H9 (cell line): ENCODE data around the gene MAST4. TPM values are rescaled to one million over a fixed set of nuclear protein-coding genes. Genes with fewer than 3 reads are reported as not detected.

Source experiments
- DNase-seq: peaks from one replicate; pipeline ENCODE4 v3.0.0-alpha.2; 2017
- H2AFZ ChIP-seq: one replicate; pipeline ENCODE4 v1.6.1; 2013; ENCODE audit warnings: mild to moderate bottlenecking, low read length, control low read depth, moderate library complexity
- H2AK5ac ChIP-seq: 2 replicates; pipeline ENCODE4 v1.6.1; 2013; ENCODE audit warnings: low read length, control low read depth, mixed read lengths; ENCODE audit not compliant: insufficient read length
- H2BK120ac ChIP-seq: one replicate; pipeline ENCODE4 v1.6.1; 2013; ENCODE audit warnings: low read depth, mild to moderate bottlenecking, low read length, control low read depth, inconsistent platforms; ENCODE audit not compliant: poor library complexity, severe bottlenecking
- H2BK12ac ChIP-seq: 2 replicates; pipeline ENCODE4 v1.6.1; 2013; ENCODE audit warnings: low read length, control low read depth, mixed read lengths, low read depth; ENCODE audit not compliant: insufficient read length
- H2BK15ac ChIP-seq: 2 replicates; pipeline ENCODE4 v1.6.1; 2013; ENCODE audit warnings: low read depth, low read length, control low read depth
- H2BK20ac ChIP-seq: one replicate; pipeline ENCODE4 v1.6.1; 2013; ENCODE audit warnings: low read depth, mild to moderate bottlenecking, low read length, control low read depth, inconsistent platforms; ENCODE audit not compliant: poor library complexity, severe bottlenecking
- H2BK5ac ChIP-seq: 2 replicates; pipeline ENCODE4 v1.6.1; 2013; ENCODE audit warnings: low read length, control low read depth, mixed read lengths; ENCODE audit not compliant: insufficient read length
- H3K14ac ChIP-seq: 2 replicates; pipeline ENCODE4 v1.6.1; 2013; ENCODE audit warnings: low read length, control low read depth; ENCODE audit not compliant: insufficient read depth
- H3K18ac ChIP-seq: 2 replicates; pipeline ENCODE4 v1.6.1; 2013; ENCODE audit warnings: low read depth, mild to moderate bottlenecking, mixed read lengths, low read length, control low read depth; ENCODE audit not compliant: insufficient read length
- H3K23ac ChIP-seq: 2 replicates; pipeline ENCODE4 v1.6.1; 2013; ENCODE audit warnings: low read length, control low read depth, mixed read lengths, low read depth; ENCODE audit not compliant: insufficient read length
- H3K23me2 ChIP-seq: 2 replicates; pipeline ENCODE4 v1.6.1; 2013; ENCODE audit warnings: low read depth, mild to moderate bottlenecking, mixed read lengths, low read length, control low read depth; ENCODE audit not compliant: insufficient read length, poor library complexity, severe bottlenecking
- H3K27ac ChIP-seq: 2 replicates; pipeline ENCODE4 v1.5.1; 2013; ENCODE audit warnings: low read length, control low read depth, mixed read lengths, low read depth; ENCODE audit not compliant: insufficient read length
- H3K27me3 ChIP-seq: 2 replicates; pipeline ENCODE4 v1.6.1; 2013; ENCODE audit warnings: low read length, control low read depth, inconsistent platforms; ENCODE audit not compliant: insufficient read depth
- H3K4ac ChIP-seq: 2 replicates; pipeline ENCODE4 v1.6.1; 2013; ENCODE audit warnings: low read depth, mild to moderate bottlenecking, control low read depth, inconsistent platforms, low read length, moderate library complexity
- H3K4me1 ChIP-seq: 2 replicates; pipeline ENCODE4 v1.6.1; 2013; ENCODE audit warnings: low read length, control low read depth, inconsistent platforms; ENCODE audit not compliant: insufficient read depth
- H3K4me2 ChIP-seq: 2 replicates; pipeline ENCODE4 v1.6.1; 2013; ENCODE audit warnings: low read length, control low read depth, mixed read lengths; ENCODE audit not compliant: insufficient read length, insufficient read depth
- H3K56ac ChIP-seq: 2 replicates; pipeline ENCODE4 v1.6.1; 2013; ENCODE audit warnings: low read depth, mild to moderate bottlenecking, mixed read lengths, low read length, control low read depth; ENCODE audit not compliant: insufficient read length
- H3K79me1 ChIP-seq: 2 replicates; pipeline ENCODE4 v1.6.1; 2013; ENCODE audit warnings: low read depth, mild to moderate bottlenecking, moderate library complexity, low read length, control low read depth, inconsistent platforms; ENCODE audit not compliant: insufficient read depth, poor library complexity, severe bottlenecking
- H3K79me2 ChIP-seq: 2 replicates; pipeline ENCODE4 v1.6.1; 2013; ENCODE audit warnings: low read length, control low read depth, inconsistent platforms; ENCODE audit not compliant: insufficient read depth
- H3K9ac ChIP-seq: 2 replicates; pipeline ENCODE4 v1.6.1; 2013; ENCODE audit warnings: low read length, control low read depth, mixed read lengths; ENCODE audit not compliant: insufficient read length; ENCODE audit errors: extremely low read depth
- H3K9me3 ChIP-seq: one replicate; pipeline ENCODE4 v1.6.1; 2013; ENCODE audit warnings: low read depth, low read length, inconsistent platforms; ENCODE audit not compliant: control insufficient read depth
- H3T11ph ChIP-seq: one replicate; pipeline ENCODE4 v1.6.1; 2013; ENCODE audit warnings: mild to moderate bottlenecking, low read length, control low read depth, inconsistent platforms
- H4K20me1 ChIP-seq: one replicate; pipeline ENCODE4 v1.6.1; 2013; ENCODE audit not compliant: control insufficient read depth, insufficient read length, insufficient read depth
- H4K5ac ChIP-seq: 2 replicates; pipeline ENCODE4 v1.6.1; 2013; ENCODE audit warnings: low read depth, mild to moderate bottlenecking, mixed read lengths, low read length, control low read depth; ENCODE audit not compliant: insufficient read length
- H4K8ac ChIP-seq: replicated peaks from 2 replicates; pipeline ENCODE4 v1.6.1; 2013; ENCODE audit warnings: low read length, control low read depth, mixed read lengths, low read depth; ENCODE audit not compliant: insufficient read length
- H4K91ac ChIP-seq: 2 replicates; pipeline ENCODE4 v1.6.1; 2013; ENCODE audit warnings: low read depth, mild to moderate bottlenecking, moderate library complexity, mixed read lengths, low read length, control low read depth; ENCODE audit not compliant: insufficient read length
- H3K27ac Mint-ChIP-seq, 3 experiments: 2 replicates in 2 of 3; 3 replicates in 1 of 3; pipeline ENCODE4 v1.8.0; 2020 to 2021; ENCODE audit warnings: mixed read lengths in 3 of 3, mild to moderate bottlenecking in 1 of 3, moderate library complexity in 1 of 3
- H3K27me3 Mint-ChIP-seq: 2 replicates; pipeline ENCODE4 v1.8.0; 2021; ENCODE audit warnings: low read depth, mild to moderate bottlenecking, moderate library complexity, mixed read lengths
- H3K36me3 Mint-ChIP-seq, 3 experiments: 2 replicates in 2 of 3; 3 replicates in 1 of 3; pipeline ENCODE4 v1.8.0; 2020 to 2021; ENCODE audit warnings: low read depth in 3 of 3, mixed read lengths in 3 of 3; ENCODE audit not compliant: insufficient read depth in 1 of 3
- H3K4me1 Mint-ChIP-seq, 2 experiments: 2 replicates each; pipeline ENCODE4 v1.8.0; 2020; ENCODE audit warnings: mixed read lengths in 2 of 2
- H3K4me3 Mint-ChIP-seq, 2 experiments: 2 replicates in 1 of 2; 3 replicates in 1 of 2; pipeline ENCODE4 v1.8.0; 2020 to 2021; ENCODE audit warnings: mild to moderate bottlenecking in 2 of 2, mixed read lengths in 2 of 2, moderate library complexity in 1 of 2
- H3K9me3 Mint-ChIP-seq, 2 experiments: 2 replicates in 1 of 2; 3 replicates in 1 of 2; pipeline ENCODE4 v1.8.0; 2020; ENCODE audit warnings: mild to moderate bottlenecking in 2 of 2, mixed read lengths in 2 of 2, moderate library complexity in 1 of 2
- WGBS: extraction: QIAGEN DNeasy Blood & Tissue Kit; methylation state at CpG from one replicate; pipeline ENCODE4 v1.1.7; 2013; ENCODE audit warnings: missing lambda C conversion rate, low lambda C conversion rate, mixed read lengths; ENCODE audit not compliant: insufficient read length; ENCODE audit errors: extremely low coverage; 5-methylcytosine and 5-hydroxymethylcytosine counted together
- total RNA-seq: library from RNA; stranded (reverse); gene quantifications from 2 replicates; pipeline ENCODE4 v1.2.1, GENCODE V29; 2021
- TF ChIP-seq, protein P1 (sequence below): fragments of 200-600 bp; sonication (generic); conservative IDR thresholded peaks from 3 replicates; pipeline ENCODE4 v1.8.0; 2021; ENCODE audit warnings: antibody characterized with exemption, mild to moderate bottlenecking

The MAST4 gene
- total RNA-seq, 1 experiment from 2014 or later, result 3.7 TPM

DNA sequence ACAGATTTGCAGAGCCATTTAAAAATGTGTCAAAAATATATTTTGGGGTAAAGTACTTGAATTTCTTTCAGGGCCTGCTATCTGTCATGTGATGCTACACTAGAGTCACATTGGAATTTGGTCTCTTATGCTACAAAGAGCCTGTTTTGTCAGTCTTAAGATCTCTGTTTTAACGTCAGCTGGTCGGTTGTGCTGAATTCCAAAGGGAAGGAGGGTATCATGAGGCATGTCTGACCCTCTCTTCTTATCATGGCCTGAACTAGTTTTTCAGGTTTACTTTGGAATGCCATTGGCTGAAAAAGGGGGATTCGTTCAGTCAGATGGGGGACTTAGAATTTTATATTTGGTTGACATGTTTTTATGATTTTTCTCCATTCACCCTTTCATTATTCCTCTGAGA, 309.8 kb downstream of the MAST4 start:
- Histone ChIP-seq H4K20me1 (no peaks in the 10 kb centered on the region), H3K9ac (no peak overlapping the region), H2BK15ac (no peak overlapping the region), H3K18ac (no peak overlapping the region), H2AFZ (no peak overlapping the region), H3K27ac (no peak overlapping the region), H3K23ac (no peak overlapping the region), H3K4ac (no peak overlapping the region), H3K56ac (no peak overlapping the region), H3K27me3 (peaks cover 27% of the 10 kb centered on the region; the same call in 1 of the 2 replicates), H3K9me3 (no peaks in the 10 kb centered on the region), H3K4me2 (no peak overlapping the region), H3K79me1 (no peaks in the 10 kb centered on the region), H2BK12ac (no peak overlapping the region), H2BK5ac (no peak overlapping the region), H3K4me1 (peaks cover 5% of the 10 kb centered on the region; the same call in 1 of the 2 replicates), H2BK120ac (no peak overlapping the region), H3K23me2 (no peaks in the 10 kb centered on the region), H3T11ph (no peak overlapping the region), H2AK5ac (no peak overlapping the region), H3K14ac (no peak overlapping the region), H3K79me2 (no peaks in the 10 kb centered on the region), H2BK20ac (no peak overlapping the region), H4K5ac (no peak overlapping the region), H4K8ac (no peak overlapping the region), H4K91ac (no peak overlapping the region)
- DNase-seq, result no peak
- peaks cover 36 to 48% of the 10 kb centered on the region in 2 experiments for H3K4me1 Mint-ChIP-seq
- H3K4me3 Mint-ChIP-seq, result no peak overlapping the region
- H3K36me3 Mint-ChIP-seq, result peaks cover 0 to 4% (median 0%) of the 10 kb centered on the region in 3 experiments; a peak in 2 of 7 replicates
- no peak overlapping the region for H3K27ac Mint-ChIP-seq
- TF ChIP-seq, protein P1, sequence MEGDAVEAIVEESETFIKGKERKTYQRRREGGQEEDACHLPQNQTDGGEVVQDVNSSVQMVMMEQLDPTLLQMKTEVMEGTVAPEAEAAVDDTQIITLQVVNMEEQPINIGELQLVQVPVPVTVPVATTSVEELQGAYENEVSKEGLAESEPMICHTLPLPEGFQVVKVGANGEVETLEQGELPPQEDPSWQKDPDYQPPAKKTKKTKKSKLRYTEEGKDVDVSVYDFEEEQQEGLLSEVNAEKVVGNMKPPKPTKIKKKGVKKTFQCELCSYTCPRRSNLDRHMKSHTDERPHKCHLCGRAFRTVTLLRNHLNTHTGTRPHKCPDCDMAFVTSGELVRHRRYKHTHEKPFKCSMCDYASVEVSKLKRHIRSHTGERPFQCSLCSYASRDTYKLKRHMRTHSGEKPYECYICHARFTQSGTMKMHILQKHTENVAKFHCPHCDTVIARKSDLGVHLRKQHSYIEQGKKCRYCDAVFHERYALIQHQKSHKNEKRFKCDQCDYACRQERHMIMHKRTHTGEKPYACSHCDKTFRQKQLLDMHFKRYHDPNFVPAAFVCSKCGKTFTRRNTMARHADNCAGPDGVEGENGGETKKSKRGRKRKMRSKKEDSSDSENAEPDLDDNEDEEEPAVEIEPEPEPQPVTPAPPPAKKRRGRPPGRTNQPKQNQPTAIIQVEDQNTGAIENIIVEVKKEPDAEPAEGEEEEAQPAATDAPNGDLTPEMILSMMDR, result no peak
- no CpG with 5 or more reads among the region's 3 CpGs for WGBS
- H3K27me3 Mint-ChIP-seq, result peaks cover 96% of the 10 kb centered on the region
- H3K9me3 Mint-ChIP-seq, result peaks cover 3 to 5% of the 10 kb centered on the region in 2 experiments; a peak in 3 of 5 replicates
